Cortex of kidney (tissue), 1 donor: ENCODE data around the gene MUC5B.
"Not testable (repeated sequence)": the region's sequence is repeated elsewhere in the genome, so short reads cannot be mapped to it uniquely, and the experiment has no call there.

ENCODE experiments used
- DNase-seq: peaks from one replicate; lab custom pipeline; 2025; lab: John Stamatoyannopoulos, UW

The MUC5B gene

DNA sequence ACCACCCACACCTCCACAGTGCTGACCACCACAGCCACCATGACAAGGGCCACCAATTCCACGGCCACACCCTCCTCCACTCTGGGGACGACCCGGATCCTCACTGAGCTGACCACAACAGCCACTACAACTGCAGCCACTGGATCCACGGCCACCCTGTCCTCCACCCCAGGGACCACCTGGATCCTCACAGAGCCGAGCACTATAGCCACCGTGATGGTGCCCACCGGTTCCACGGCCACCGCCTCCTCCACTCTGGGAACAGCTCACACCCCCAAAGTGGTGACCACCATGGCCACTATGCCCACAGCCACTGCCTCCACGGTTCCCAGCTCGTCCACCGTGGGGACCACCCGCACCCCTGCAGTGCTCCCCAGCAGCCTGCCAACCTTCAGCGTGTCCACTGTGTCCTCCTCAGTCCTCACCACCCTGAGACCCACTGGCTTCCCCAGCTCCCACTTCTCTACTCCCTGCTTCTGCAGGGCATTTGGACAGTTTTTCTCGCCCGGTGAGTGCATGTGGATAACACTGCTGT, 28.4 kb downstream of the MUC5B start:
- no peak for DNase-seq

DNA sequence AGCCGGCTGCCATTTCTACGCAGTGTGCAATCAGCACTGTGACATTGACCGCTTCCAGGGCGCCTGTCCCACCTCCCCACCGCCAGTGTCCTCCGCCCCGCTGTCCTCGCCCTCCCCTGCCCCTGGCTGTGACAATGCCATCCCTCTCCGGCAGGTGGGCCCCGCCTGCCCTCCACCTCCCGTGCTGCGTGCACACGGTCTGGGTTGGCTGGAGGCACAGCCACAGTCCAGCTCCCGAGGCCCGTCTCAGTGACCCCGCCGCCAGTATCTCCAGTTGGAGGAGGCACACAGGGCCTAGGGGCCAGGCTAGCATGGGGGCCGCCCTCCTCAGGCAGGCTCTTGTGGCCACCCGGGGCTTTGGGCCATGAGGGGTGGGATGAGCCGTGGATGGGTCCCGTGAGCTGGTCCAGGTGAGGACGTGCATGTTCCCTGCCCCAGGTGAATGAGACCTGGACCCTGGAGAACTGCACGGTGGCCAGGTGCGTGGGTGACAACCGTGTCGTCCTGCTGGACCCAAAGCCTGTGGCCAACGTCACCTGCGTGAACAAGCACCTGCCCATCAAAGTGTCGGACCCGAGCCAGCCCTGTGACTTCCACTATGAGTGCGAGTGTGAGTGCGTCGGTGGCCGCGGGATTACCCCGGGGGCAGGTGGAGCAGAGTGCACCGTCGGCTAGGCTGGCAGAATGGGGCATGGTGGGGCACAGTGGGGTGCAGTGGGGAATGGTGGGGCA, 29.7 kb downstream of the MUC5B start:
- no peak for DNase-seq

DNA sequence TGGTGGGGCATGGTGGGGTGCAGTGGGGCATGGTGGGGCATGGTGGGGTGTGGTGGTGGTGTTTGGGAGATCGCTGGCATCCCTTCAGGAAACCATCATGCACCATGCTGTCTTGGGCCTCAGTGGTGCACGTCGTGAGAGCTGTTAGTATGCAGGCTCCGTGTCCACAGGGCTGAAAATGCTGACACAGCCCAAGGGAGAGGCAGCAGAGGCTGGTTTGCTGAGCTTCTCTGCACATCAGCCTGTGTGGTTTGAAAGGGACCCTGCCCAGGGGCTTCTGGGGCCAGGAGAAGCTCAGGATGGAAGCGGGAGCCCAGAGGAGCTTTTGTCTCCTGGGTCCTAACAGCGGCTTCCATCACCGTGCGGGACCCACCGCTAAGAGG, 30.2 kb downstream of the MUC5B start:
- no peak for DNase-seq

DNA sequence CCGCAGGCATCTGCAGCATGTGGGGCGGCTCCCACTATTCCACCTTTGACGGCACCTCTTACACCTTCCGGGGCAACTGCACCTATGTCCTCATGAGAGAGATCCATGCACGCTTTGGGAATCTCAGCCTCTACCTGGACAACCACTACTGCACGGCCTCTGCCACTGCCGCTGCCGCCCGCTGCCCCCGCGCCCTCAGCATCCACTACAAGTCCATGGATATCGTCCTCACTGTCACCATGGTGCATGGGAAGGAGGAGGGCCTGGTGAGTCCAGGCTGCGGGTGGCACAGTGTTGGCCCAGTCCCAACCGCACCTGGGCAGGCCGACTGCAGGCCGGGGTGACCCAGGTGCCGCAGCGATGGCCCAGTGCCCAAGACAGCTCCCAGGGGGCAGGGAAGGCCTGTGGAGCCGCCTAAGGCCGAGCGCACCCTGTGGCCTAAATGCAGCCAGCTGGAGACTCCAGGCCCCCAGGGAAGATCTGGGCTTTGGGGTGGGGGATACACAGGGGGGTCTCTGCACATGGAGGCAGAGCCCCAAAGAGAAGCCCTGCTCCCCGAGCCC, 31.3 kb downstream of the MUC5B start:
- no peak for DNase-seq

DNA sequence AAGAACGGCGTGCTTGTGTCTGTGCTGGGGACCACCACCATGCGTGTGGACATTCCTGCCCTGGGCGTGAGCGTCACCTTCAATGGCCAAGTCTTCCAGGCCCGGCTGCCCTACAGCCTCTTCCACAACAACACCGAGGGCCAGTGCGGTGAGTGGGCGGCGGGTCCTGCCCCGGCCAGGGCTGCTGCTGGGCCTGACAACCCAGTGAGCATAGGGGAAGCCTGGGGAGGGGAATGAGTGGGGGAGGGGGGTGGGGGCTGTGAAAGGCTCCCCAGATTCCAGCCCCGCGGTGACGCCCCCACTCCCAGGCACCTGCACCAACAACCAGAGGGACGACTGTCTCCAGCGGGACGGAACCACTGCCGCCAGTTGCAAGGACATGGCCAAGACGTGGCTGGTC, 31.9 kb downstream of the MUC5B start:
- no peak for DNase-seq

DNA sequence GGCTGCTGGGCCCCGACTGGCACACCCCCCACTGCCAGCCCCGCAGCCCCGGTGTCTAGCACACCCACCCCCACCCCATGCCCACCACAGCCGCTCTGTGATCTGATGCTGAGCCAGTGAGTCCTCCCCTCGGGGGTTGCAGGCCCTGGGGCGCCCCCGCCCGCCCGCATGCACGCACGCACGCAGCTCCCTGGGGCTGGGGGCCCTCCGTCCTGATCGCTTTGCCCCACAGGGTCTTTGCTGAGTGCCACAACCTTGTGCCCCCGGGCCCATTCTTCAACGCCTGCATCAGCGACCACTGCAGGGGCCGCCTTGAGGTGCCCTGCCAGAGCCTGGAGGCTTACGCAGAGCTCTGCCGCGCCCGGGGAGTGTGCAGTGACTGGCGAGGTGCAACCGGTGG, 32.3 kb downstream of the MUC5B start:
- DNase-seq = no peak

DNA sequence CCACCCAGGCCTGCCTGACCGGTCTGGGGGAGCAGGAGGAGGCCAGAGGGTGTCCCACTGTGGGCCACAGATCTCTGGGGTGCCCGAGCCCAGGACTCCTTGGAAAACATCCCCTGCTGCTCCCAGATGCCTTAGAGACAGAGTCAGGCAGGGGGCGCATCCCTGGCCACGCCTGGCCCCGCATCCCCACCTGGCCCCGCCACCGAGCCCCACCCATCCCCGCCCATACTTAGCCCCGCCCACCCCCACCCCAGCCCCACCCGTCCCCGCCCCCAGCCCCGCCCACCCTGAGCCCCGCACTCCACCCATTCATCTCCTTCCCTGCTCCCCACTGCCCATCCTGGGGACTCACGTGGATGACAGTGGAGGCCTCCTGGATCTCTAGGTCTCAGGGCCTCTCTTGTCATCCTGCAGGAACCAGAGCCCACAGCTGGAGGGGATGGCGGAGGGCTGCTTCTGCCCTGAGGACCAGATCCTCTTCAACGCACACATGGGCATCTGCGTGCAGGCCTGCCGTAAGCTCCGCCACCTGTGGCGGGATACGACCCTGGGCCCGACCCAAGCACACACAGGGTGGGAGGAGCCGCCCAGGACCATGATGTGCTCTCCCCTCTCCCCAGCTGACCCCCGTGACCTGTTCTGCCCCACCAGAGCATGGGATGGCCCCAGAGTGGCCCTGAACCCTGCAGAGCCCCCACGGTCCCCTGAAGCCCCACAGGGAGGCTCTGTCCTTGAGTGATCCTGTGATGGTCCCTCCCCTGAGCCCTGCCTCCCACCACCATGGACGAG, 33.6 kb downstream of the MUC5B start:
- no peak for DNase-seq

DNA sequence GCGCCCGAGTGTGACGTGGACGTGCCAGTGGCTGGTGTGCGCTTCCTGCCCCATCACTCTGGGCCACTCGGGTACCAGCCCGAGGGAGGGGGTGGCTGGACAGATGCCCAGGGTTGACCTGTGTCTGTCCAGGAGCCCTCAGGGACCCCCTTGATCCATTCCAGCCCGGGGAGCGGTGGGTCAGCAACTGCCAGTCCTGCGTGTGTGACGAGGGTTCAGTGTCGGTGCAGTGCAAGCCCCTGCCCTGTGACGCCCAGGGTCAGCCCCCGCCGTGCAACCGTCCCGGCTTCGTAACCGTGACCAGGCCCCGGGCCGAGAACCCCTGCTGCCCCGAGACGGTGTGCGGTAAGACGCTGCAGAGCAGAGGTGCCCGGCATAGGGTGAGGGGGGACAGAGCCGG, 34.5 kb downstream of the MUC5B start:
- DNase-seq = no peak

DNA sequence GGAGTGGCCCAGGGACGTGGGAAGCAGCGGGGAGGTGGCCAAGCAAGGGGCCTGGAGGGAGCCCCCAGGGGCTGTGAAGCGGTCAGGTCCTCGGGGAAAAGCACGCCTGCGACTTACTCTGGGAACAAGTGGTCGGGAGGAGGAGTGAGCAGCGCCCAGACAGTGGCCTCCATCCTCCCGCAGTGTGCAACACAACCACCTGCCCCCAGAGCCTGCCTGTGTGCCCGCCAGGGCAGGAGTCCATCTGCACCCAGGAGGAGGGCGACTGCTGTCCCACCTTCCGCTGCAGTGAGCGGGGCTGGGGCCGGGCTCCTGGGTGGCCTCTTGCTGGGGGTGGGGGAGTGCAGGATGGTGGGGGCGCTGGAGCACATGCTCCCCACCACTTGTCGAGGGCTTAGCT, 35.0 kb downstream of the MUC5B start:
- no peak for DNase-seq

DNA sequence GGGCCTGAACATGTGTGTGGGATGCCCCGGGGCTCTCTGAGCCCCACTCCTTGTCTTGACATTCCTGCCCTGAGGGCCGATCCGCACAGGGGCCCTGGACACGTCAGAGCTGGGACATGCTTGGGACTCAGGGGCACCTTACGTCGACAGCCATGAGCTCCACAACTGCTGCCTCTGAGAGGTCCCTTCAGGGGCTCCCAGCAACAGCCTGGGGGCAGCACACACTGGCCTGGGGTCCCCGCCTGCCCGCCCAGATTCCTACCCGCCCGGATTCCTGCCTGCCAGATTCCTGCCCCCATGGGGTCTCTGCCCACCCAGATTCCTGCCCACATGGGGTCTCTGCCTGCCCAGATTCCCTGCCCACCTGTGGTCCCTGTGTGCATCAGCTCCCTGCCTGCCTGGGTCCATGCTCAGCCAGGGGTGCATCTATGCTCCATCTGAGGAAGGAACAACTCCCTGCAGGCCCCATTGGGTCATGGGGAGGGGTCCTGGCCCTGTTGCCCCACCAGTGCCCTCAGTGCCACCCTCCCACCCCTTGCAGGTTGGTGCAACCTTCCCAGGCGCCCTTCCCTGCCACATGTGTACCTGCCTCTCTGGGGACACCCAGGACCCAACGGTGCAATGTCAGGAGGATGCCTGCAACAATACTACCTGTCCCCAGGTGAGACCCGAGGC, 35.7 kb downstream of the MUC5B start:
- no peak for DNase-seq

DNA sequence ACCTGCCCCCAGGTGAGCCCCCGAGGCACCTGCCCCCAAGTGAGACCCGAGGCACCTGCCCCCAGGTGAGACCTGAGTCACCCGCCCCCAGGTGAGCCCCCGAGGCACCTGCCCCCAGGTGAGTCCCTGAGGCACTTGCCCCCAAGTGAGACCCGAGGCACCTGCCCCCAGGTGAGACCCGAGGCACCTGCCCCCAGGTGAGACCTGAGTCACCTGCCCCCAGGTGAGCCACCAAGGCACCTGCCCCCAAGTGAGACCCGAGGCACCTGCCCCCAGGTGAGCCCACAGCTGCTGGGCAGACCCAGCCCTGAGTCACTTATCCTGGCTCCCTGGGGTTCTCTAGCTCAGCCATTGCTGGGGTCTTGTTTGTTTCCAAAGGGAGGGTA, 36.2 kb downstream of the MUC5B start:
- no peak for DNase-seq

DNA sequence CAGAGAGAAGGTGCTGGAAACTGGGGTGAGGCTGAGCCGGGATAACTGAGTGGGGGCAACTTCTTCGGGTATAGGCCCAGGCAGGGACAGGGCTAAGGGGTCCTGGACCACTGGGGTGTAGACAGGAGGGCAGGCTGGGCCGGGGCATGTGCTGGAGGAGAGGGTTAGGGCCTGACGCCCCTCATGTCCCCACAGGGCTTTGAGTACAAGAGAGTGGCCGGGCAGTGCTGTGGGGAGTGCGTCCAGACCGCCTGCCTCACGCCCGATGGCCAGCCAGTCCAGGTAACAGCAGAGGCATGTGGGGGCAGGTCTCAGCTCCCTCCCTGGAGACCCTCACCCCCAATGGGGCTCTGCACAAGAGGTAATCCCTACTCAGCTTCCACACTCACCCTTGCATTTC, 36.7 kb downstream of the MUC5B start:
- DNase-seq = no peak

DNA sequence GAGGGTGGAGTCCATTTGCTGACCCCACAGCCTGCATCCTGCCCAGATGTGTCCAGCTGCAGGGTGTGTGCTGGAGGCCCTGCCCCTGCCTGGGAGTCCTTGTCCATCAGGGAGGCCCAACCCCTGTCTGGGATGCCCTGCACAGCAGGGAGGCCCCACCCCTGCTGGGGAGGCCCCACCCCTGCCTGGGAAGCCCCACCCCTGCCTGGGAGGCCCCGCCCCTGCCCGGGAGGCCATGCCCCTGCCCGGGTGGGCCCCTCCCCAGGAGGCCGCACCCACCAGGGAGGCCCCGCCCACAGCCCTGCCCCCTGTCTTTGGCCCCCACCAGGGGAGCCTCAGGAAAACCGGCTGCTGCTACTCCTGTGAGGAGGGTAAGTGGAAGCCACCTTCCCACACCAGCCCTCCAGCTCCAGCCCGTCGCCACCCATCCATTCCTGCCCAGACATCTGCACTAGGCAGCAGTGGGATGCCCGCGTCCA, 37.2 kb downstream of the MUC5B start:
- no peak for DNase-seq

DNA sequence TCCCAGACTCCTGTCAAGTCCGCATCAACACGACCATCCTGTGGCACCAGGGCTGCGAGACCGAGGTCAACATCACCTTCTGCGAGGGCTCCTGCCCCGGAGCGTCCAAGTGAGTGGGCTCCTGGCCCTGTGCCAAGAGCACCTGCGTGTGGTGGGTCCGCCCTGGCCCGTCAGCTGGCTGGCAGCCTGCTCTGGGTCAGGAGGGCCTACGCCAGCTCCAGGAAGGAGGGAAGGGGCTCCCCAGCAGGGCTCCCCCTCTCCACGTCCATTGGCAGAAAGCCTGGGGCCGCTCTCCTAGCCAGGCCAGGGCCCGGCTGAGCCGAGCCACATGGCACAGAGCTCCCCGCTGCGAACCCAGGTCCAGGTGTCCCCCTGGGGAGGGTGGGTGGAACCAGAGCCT, 37.8 kb downstream of the MUC5B start:
- DNase-seq = no peak

DNA sequence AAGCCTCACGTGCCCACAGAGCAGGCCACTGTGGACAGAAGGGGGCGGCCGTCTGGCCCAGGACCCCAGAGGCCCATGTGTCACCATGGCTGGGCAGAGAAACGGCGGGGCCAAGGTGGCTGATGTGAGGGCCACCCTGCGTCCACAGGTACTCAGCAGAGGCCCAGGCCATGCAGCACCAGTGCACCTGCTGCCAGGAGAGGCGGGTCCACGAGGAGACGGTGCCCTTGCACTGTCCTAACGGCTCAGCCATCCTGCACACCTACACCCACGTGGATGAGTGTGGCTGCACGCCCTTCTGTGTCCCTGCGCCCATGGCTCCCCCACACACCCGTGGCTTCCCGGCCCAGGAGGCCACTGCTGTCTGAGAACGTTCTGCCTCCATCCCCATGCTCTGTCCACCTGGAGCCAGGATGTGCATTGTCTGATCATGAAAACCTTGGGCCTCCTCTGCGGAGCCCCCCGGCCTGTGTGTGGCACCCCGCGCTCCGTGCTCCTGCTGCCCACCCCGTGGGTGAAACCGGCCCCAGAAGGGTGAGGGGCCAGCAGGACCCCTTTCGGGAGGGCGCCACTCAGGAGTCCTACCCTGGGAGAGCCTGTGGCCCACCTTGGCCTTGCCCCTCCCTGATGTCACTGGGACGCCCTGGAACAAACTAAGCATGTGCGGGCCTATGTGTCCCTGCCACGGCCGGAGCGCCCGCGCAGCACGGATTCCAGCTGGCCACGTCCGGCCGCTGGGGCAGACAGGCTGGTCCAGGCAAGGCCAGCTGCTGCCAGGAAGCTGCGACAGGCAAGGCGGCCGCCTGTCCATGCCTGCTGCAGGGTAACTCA, 38.6 kb downstream of the MUC5B start:
- DNase-seq = no peak

DNA sequence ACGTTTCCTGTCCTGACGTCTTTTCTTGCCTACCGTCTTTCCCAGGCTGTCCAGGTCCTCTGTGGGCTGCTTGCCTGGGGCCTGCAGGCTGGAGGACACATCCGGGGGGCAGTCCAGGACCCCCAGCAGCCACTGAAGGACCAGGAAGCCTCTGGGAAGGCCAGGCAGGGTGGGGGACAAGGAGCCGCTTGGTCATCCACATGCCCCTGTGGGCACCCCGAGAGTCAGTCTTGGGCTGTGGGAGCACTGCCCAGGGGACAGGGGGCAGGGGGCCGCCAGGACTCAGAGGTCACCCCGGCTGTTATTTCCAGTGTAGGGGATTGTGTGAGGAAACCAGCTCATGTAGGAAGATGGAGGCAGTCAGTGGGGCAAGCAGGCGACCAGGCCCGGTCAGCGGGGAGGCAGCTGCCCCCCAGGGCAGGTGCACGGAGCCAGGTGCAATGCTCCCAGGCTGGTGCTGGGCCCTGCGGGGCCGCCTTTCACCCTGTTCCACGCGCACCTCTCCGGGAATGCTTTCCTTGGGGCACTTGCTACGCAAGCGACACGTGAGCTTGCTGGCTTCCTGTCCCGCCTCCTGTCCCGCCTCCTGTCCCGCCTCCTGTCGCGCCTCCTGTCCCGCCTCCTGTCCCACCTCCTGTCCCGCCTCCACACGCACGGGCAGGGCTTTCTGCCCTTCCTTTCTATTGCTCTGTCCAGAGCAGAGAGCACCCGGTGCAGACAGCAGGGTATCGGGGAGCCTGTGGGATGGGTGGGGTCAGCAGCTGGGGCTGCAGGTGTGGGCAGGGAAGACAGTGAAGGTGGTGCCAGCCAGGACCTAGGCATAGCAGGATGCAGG, 39.5 kb downstream of the MUC5B start:
- no peak for DNase-seq

DNA sequence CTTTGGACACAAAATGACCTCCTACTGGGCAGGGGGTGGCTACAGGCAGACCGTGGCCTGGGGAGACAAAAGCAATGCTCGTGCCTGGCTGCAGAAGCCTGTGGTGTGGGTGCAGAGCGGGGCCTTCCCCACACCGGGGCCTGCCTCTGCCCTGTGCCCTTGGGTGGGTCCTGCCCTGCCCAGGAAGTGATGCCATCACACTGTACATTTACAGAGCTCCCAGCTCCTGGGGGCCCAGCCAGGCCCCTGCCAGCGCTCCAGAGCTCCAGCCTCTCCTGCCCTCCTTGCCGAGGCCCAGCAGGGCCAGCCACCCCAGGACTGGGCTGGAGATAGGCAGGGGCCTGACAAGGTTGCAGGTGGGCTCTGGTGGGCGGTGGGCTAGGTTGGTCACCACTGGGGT, 40.1 kb downstream of the MUC5B start:
- DNase-seq = no peak

DNA sequence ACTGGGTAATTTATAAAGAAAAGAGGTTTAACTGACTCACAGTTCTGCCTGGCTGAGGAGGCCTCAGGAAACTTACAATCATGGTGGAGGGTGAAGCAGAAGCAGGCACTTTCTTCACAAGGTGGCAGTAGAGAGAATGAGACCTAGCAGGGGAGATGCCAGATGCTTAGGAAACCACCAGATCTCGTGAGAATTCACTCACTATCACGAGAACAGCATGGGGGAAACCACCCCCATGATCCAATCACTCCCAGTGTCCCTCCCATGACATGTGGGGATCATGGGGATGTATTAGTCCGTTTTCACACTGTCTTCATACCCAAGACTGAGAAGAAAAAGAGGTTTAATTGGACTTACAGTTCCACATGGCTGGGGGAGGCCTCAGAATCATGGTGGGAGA, 41.6 kb downstream of the MUC5B start:
- not testable (repeated sequence) for DNase-seq

DNA sequence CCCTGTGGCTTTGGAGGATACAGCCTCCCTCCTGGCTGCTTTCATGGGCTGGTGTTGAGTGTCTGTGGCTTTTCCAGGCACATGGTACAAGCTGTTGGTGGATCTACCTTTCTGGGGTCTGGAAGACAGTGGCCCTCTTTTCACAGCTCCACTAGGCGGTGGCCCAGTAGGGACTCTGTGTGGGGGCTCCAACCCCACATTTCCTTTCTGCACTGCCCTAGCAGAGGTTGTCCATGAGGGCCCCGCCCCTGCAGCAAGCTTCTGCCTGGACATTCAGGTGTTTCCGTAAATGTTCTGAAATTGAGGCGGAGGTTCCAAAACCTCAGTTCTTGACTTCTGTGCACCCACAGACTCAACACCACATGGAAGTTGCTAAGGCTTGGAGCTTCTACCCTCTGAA, 42.6 kb downstream of the MUC5B start:
- DNase-seq = not testable (repeated sequence)

DNA sequence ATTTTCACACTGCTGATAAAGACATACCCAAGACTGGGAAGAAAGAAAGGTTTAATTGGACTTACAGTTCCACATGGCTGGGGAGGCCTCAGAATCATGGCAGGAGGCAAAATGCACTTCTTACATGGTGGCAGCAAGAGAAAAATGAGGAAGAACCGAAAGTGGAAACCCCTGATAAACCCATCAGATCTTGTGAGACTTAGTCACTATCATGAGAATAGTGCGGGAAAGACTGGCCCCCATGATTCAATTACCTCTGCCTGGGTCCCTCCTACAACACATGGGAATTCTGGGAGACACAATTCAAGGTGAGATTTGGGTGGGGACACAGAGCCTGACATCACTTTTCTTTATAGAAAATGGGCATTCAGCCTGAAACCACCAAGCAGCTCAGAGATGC, 44.1 kb downstream of the MUC5B start:
- DNase-seq = not testable (repeated sequence)
